HG03354 (cell line): ENCODE measurements around the gene TMEM214.

ENCODE experiments used
- ATAC-seq: cut with Tn5 transposase; IDR thresholded peaks from one replicate; pipeline ENCODE4 v1.9.1; 2021; ENCODE audit warnings: mild to moderate bottlenecking; ENCODE audit not compliant: unreplicated experiment, poor library complexity, severe bottlenecking

The TMEM214 gene

GRCh38 chr2:27081984-27082772 is 49.4 kb downstream of the TMEM214 start:
- ATAC-seq: no peak

- ATAC-seq: no peak
Measured at GRCh38 chr2:27082773-27083409, 50.1 kb downstream of the TMEM214 start.

GRCh38 chr2:27083410-27084296 is 50.9 kb downstream of the TMEM214 start:
- ATAC-seq: no peak

GRCh38 chr2:27084297-27085061 is 51.7 kb downstream of the TMEM214 start:
- ATAC-seq: no peak

- ATAC-seq: no peak
Measured at GRCh38 chr2:27085062-27085672, 52.4 kb downstream of the TMEM214 start.

- ATAC-seq: peak; percentile 4
Measured at GRCh38 chr2:27085673-27086089, 52.9 kb downstream of the TMEM214 start.

- peak; percentile 70 for ATAC-seq
Measured at GRCh38 chr2:27086090-27086723, 53.4 kb downstream of the TMEM214 start.

- ATAC-seq: peak; percentile 24
Measured at GRCh38 chr2:27086724-27087593, 54.2 kb downstream of the TMEM214 start, which contains the start of gene KHK. Gene KHK, plus strand, starts transcription at chr2:27086772. Its CDS starts 488 bp downstream, at chr2:27087260.

GRCh38 chr2:27087823-27088410 is 55.2 kb downstream of the TMEM214 start:
- ATAC-seq: no peak

- no peak for ATAC-seq
Measured at GRCh38 chr2:27088634-27089033, 55.9 kb downstream of the TMEM214 start.

- ATAC-seq: no peak
Measured at GRCh38 chr2:27089111-27089954, 56.6 kb downstream of the TMEM214 start.
